ENCODE results near the gene EFCC1.
"Not testable (repeated sequence)": the region's sequence is repeated elsewhere in the genome, so short reads cannot be mapped to it uniquely, and the experiment has no call there.

GRCh38 chr3:129069313-129070085, 68.4 kb downstream of the EFCC1 start:
- TF ChIP-seq PATZ1 (CRISPR knock-in tag; IDR thresholded peaks at IDR 0.05; ENCODE audit: borderline replicate concordance); CREB5 (CRISPR knock-in tag; IDR thresholded peaks at IDR 0.05; ENCODE audit: low read depth); ZFP3 (CRISPR knock-in tag; IDR thresholded peaks at IDR 0.05); ESRRG (CRISPR knock-in tag; IDR thresholded peaks at IDR 0.05); ZNF70 (CRISPR knock-in tag; IDR thresholded peaks at IDR 0.05); PPARA (CRISPR knock-in tag; IDR thresholded peaks at IDR 0.05; ENCODE audit: borderline replicate concordance); ZNF565 (CRISPR knock-in tag; conservative IDR thresholded peaks at IDR 0.05; ENCODE audit: low read depth); ZFP30 (CRISPR knock-in tag; IDR thresholded peaks at IDR 0.05); GLIS3 (CRISPR knock-in tag; IDR thresholded peaks at IDR 0.05); BACH2 (CRISPR knock-in tag; IDR thresholded peaks at IDR 0.05; ENCODE audit: borderline replicate concordance); ZNF8 (CRISPR knock-in tag; IDR thresholded peaks at IDR 0.05): not testable (repeated sequence)

All from SK-N-SH treated with all-trans-retinoic acid at 6 μM for 48 hours (cell line).